OCI-M2 (cell line): ENCODE data around the gene SEMA3C.

Source experiments
- DNase-seq: peaks from one replicate; lab custom pipeline; 2025; ENCODE audit not compliant: unreplicated experiment; lab: John Stamatoyannopoulos, UW

Gene SEMA3C

DNA sequence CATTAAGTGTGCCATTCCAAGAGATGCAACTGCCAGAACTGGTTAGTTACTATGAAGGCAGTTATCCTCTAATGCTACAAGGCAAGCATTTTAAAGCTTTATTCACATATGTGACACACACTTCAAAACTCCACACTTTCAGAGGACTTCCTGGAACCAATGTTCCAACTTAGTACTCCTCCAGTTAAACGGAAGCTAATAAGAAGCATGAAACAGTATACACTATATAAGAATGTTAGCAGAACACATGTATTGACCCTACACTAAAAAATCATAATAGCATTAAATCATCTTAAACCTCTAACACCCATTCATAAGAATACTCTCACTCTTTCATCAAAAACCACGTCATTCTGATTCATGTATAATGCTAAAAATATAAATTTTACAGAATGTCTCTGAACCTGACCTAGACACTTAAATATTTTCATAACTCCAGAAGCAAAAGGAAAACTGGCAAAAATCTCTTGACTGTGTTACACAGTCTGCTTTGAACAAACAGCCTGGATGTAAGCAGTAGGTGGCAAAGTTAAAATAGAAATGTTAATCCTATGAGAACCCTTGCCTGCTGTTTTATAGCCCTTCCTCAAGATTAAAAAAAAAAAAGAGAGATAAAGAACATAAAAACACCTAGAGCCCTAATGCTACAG, 135.0 kb downstream of the SEMA3C start:
- DNase-seq: no peak

DNA sequence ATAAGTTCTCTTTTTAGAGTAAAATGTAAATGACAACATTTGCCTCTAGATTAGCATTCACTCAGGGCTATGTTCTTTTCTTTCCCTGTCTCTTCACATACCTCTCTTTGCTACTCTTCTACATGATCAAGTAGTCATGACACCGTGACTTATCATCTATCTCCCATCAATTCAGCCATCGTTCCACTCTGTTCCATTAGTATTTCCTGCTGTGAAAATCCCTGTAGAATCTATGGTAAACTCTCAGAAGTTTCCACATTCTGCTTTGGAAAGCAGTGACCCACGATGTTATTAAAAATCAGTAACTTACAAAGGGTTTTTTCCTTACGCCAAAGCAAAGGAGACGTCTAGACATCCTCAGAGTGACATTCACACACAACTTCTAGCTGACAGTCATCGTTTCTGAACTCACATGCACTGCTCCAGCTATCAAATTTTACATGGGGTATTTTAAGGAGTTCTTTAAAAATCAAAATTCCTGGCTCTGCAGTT, 135.6 kb downstream of the SEMA3C start:
- no peak for DNase-seq

DNA sequence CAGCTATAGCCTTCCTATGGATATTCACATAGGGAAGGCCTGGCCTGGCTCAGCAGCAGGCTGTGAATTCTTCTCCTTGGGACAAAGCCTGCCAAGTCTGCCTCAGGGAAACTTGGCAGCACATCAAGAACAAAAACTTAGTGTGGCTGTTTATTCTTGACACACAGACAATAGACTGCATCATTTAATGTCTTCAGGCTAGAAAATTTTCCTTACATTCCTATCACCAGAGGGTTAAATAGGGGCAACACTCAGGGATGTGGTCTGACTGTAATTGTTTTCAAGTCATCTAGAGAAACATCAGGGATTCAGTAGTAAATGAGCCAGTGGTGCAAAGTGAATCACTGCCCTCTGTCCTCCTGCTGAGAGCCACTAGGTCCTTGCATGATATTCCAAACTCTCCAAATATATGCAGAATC, 137.3 kb downstream of the SEMA3C start:
- DNase-seq: no peak

- no peak for DNase-seq
Observed at GRCh38 chr7:80781146-80781545, 137.7 kb downstream of the SEMA3C start.

DNA sequence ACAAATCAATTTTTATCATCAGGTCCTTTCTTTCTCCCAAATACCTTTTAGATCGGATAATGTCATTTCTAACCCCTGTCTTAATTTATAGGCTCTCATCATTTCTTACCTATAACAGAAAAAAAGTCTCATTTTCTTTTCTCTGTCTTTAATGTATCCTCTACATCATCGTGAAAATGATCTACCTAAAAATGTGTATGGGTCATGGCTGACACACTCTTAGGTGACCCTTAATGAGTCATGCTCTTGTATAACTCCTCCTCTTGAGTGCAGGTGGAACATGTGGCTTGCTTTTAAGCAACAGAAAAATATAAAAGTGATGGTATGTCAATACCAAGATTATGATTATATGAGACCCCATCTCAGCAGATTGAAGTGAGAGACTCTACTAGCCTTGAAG, 139.4 kb downstream of the SEMA3C start:
- DNase-seq: no peak

DNA sequence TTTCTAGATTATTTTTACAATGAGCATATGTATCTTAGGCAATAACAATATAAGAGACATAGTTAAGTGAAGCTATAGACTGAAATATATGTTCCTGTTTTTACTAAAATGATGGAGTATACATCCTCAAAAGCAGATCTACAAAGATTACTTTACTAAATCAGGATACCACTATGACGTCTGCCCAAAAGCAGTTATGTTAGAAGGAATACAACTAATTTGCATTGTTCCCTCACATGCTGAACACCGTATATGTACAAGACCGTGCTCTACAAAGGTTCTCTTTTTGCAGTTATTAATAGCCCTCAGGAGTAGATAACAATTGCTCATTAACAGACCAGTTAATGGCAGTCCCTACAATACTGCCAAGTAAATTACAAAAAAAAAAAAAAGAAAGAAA, 143.0 kb downstream of the SEMA3C start:
- DNase-seq: no peak

GRCh38 chr7:80775482-80775881, 143.4 kb downstream of the SEMA3C start:
- DNase-seq: no peak

DNA sequence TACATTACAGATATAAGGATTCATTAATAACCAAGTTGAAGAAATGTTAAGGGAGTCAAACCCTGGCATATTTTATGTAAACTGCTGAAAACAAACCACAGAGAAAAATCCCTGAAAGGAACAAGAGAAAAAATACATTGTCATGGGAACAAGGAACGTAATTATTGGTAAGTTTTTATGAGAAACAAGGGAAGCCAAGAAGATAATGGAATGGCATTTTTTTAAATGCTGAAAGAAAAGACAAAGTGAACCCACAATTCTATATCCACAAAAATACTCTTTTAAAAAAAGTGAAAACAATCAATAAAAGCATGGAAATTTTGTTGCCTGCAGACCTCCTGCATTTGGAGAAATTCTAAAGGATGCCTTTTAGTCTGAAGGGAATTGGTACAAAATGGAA, 144.0 kb downstream of the SEMA3C start:
- DNase-seq: no peak

- no peak for DNase-seq
Observed at GRCh38 chr7:80773787-80774508, 144.9 kb downstream of the SEMA3C start.

DNA sequence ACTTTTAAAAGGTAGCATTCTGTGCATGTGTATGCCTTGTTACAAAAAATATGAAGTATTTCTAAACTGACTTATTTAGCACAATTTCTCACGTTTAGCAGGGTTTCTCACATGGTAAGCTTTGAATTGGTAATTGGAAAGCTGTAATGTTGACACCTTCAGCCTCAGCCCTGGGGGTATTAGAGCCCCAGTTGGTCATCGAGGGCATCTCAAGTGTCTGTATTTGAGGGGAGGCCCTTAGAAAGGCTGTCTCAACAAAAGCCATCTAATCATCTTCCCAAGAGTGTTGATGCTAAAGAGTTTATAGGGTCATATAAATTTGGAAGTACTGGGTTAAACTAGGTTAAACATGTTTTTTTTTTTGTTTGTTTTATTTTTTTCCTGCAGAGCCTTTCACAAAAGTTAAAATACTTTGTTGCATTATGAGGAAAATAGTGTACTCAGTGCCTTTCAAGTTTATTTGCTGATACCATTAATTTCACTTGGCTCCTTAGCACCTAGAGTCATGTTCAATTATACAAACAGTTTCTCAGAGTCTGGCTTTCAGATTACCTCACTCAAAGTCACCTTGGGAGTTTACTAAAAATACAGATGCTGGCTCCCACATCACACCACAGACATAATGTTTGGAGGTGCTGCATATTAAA, 146.4 kb downstream of the SEMA3C start:
- DNase-seq: no peak

DNA sequence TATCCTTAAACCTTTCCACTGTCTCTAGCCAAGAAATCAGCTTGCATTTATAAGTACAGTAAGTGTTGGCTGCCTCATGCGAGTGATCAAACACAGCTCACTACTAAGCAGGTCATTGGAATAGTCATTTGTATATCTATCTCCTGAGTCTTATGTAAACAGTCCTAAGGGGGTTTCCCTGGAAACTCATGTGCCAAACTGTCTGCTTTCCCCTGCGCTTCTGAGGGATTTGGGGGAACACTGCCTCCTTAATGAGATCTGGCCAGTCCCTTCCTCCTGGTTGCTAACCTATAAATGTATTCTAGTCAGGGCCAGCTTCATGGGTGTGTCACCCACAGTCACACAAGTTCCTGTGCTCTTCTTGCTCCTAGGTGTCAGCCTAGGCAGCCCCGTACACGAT, 147.3 kb downstream of the SEMA3C start:
- DNase-seq: no peak

DNA sequence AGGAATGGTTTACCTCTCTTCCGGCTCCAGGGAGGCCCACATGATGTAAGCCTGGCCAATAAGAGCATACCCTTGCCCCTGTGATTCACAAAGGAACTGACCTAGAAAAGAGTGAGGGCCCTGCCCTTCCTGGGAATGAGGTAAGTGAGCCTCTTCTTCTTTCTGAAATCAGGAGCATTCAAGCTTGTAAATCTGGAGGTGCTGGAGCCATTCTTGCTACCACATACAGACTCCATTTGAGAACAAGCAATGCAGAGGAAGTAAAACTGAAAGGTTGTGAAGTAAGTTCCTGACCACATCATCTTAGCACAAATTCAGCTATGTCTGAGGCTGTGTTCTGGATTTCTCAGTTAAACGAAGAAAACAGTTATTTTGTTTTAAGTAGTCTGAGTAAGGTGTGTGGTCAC, 148.2 kb downstream of the SEMA3C start:
- DNase-seq: no peak

DNA sequence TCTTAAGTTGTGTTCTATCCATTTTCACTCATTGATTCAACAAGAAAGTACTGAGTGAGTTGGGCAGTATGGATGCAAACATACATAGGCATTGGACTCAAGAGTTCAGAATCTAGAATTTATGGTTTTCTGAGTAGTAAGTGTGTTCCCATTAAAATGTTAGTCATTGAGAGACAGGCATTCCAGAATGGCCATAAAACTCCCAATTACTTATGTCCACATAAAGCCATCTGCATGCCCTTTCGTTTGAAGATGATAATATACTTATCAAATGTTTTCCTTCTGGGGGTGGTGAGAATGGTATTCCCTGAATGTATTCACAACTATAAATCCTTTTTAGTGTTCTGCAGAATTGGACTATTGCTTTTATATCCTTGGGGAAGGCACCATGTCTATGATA, 148.8 kb downstream of the SEMA3C start:
- no peak for DNase-seq

DNA sequence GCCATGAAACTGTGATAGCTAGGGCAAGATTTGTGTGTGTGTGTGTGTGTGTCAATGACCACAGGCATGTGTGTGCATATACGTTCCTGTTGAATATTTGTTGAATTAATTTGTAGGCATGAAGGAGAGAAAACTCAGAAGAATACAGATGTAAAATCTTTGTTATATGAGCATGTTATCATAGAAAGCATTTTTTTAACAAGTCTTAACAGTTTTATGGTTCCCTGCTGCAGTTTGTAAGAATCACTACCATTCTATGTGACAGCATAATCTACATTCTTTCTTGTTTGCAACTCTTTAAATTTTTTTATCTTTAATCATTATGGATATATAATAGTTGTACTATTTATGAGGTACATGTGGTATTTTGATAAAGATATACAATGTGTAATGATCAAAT, 150.1 kb downstream of the SEMA3C start:
- no peak for DNase-seq

- DNase-seq: no peak
Observed at GRCh38 chr7:80767654-80768053, 151.2 kb downstream of the SEMA3C start.

DNA sequence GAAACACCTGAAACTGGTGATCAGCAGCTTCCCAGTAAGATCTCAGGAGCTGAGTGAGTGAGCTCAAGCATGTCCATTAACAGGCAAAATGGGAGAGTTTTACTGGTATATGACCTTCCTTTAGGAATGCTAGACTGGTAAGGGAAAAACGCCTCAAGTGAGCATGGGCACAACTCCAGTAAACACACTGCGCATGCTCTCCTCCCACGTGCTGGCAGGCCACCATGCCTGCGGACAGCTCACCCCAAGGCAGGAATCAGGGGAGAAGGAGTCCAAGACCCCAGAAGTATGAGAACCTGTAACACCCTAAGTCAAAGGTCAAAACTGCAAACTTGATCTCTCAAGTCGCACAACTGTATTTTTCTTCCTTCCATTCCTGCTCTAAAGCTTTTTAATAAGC, 152.1 kb downstream of the SEMA3C start:
- no peak for DNase-seq

- no peak for DNase-seq
Observed at GRCh38 chr7:80764132-80764531, 154.7 kb downstream of the SEMA3C start.

DNA sequence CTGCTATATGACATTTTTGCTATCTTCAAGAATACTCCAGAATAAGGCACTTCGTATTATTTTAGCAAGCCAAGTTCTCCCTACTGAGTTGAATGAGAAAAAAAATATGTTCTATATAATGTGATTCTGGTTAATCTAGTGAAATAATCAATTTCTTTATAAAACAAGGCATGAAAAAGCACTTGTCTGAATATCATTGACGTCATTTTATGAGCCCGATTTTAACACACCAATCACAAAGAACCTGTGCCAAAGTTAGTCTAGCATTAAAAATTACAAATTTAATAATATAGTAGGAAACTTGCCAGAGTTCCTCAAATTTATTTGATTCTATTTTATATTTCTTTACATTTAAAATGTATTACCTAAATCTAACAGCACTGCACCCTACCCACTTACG, 155.1 kb downstream of the SEMA3C start:
- no peak for DNase-seq

GRCh38 chr7:80763289-80763688, 155.6 kb downstream of the SEMA3C start:
- no peak for DNase-seq

DNA sequence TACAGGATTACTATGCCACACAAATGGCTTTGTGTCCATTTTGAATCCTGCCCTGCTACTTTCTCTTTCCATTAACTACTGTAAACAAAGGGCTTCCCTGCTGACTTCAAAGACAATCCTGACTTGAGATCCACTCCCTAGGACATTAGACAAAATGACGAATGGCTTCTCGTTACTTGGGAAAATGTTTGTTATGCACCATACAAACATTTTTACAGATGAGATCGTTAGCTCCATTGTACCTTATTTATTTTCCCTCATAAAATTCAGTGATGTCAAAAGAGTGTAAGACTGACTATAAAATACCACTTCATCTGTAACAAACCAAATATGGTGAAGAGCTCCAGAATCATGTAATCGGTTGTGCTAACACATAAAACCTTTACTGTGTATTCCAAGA, 158.6 kb downstream of the SEMA3C start:
- DNase-seq: no peak

DNA sequence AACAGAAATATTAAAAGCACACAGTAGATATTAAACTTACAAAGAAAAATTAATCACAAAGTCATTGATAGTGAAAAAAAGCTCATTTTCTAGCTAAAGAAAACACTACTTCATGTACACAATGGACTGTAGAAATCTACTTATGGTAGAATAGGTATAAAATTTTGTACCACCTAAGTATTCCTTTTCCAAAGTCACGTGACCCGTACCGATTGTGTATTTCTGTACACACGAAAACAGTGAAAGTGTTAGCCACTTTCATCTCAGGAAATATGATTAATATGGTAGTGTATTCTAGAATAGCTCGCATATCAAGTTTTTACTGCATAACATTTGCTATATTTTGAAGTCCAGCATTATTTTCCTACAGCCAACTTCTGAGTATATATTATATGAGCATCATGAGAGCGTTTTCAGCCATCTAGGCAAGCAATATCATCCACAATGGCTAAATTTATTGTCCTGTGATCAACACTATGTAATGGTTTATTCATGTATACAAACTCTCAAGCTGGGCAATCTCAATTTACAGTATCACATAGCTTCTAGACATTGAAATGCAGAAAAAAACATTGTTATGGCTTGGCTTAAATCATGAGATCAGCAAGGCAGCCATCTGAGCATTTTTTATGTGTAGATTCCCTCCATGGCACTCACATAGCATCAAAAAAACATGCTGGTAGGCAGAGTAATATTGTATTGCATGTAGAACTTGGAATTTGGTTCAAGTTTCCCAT, 165.7 kb downstream of the SEMA3C start:
- no peak for DNase-seq

GRCh38 chr7:80749270-80749669, 169.6 kb downstream of the SEMA3C start:
- no peak for DNase-seq
